Psoas muscle (tissue), 8 donors: ENCODE measurements around the gene ABCC3. TPM values are rescaled to one million over a fixed set of nuclear protein-coding genes. Genes with fewer than 3 reads are reported as not detected.

Experiments used
- ATAC-seq, 4 donors: fragments of 200-7000 bp; cut with Tn5 transposase; one replicate each; pipeline ENCODE4 v1.9.1; 2020; ENCODE audit warnings: moderate library complexity in 3 of 4, mild to moderate bottlenecking in 2 of 4
- DNase-seq, 2 donors: peaks; one replicate each; pipeline ENCODE4 v3.0.0-alpha.2; 2020
- H3K27ac ChIP-seq: fragments of 200-600 bp; one replicate; pipeline ENCODE4 v1.8.0; 2022
- H3K27me3 ChIP-seq, 3 donors: fragments of 200-600 bp in 1 of 3; one replicate each; pipeline versions ENCODE4 v1.6.1 to v1.8.0; 2013 to 2022; ENCODE audit warnings: low read length in 2 of 3, mild to moderate bottlenecking in 2 of 3, moderate library complexity in 1 of 3; ENCODE audit not compliant: insufficient read depth in 3 of 3
- H3K36me3 ChIP-seq, 2 donors: fragments of 200-600 bp in 1 of 2; one replicate each; pipeline versions ENCODE4 v1.6.1 to v1.8.0; 2013 to 2022; ENCODE audit warnings: low read depth in 1 of 2, mild to moderate bottlenecking in 1 of 2, moderate library complexity in 1 of 2; ENCODE audit not compliant: insufficient read depth in 1 of 2
- H3K4me1 ChIP-seq: fragments of 200-600 bp; one replicate; pipeline ENCODE4 v1.8.0; 2022
- H3K4me3 ChIP-seq: fragments of 200-600 bp; one replicate; pipeline ENCODE4 v1.8.0; 2022; ENCODE audit warnings: mild to moderate bottlenecking
- H3K9me3 ChIP-seq: fragments of 200-600 bp; one replicate; pipeline ENCODE4 v1.8.0; 2022
- CTCF ChIP-seq: fragments of 200-600 bp; IDR thresholded peaks from one replicate; pipeline ENCODE4 v1.8.0; 2022; ENCODE audit warnings: antibody characterized with exemption
- WGBS, 3 donors: extraction: QIAGEN DNeasy Blood & Tissue Kit; methylation state at CpG; one replicate each; pipeline versions ENCODE4 v1.1.6 to v1.1.7; 2013; 5-methylcytosine and 5-hydroxymethylcytosine counted together
- intact Hi-C, 2 donors: fragments of 100-400 bp; cut with DNase I; formaldehyde crosslinking; loops; one replicate each; pipeline versions ENCODE4 v1.11.0 to v1.14.2; 2022
- polyA plus RNA-seq, 3 donors: library from polyadenylated mRNA; stranded (reverse); fragments of 200-250 nt; gene quantifications; one replicate each; pipeline ENCODE4 v1.2.3, GENCODE V29; 2013
- total RNA-seq, 4 donors: library from RNA; stranded (reverse); fragmentation: NEBNext Ultra II Directional in 2 of 4; extraction: Animal tissue kit (Norgen Biotek cat#: 25700) in 2 of 4; gene quantifications; one replicate each; pipeline versions ENCODE4 v1.2.1 to v1.2.4, GENCODE V29; 2021 to 2023
- donor health status: healthy with polysubstance abuse.
- donor health status: DM: no; HTN: no; CAD: no; lungs with moderate emphysema.
- donor health status: Bipolar disorder and iron deficiency.
- donor health status: healthy.
- donor health status: DM: yes; HTN: yes; CAD: no.
- donor health status: DM: no; HTN: no; CAD: no.
- donor health status: DM: no; HTN: no; CAD: no.
- donor health status: DM: yes; HTN: yes; CAD: no.

The ABCC3 gene
- total and polyA plus RNA-seq, 7 donors, result 0.36 to 1.6 (median 0.61) TPM

GRCh38 chr17:50725769-50726655 lies 91.3 kb downstream of the ABCC3 start:
- peaks cover 88% of the 10 kb centered on the region for H3K4me1 ChIP-seq
- peak overlapping the region; percentile 51 for H3K27ac ChIP-seq
- peak overlapping the region; percentile 36 for H3K4me3 ChIP-seq
- WGBS, 3 donors, result 46 to 57% (median 55%) methylated on average over 12 of the region's 12 CpGs
- no peak for DNase-seq
- H3K36me3 ChIP-seq, result peaks cover 0 to 2% of the 10 kb centered on the region in 2 donors
- H3K27me3 ChIP-seq, result no peaks in the 10 kb centered on the region
- intact Hi-C loops, result no loop called here
- no peak for TF ChIP-seq CTCF
- H3K9me3 ChIP-seq, result no peaks in the 10 kb centered on the region
- ATAC-seq, result peak in 3 of 4 donors; percentile 62 to 85 (median 80)

GRCh38 chr17:50728112-50728429 lies 93.4 kb downstream of the ABCC3 start:
- 82 to 89% (median 88%) methylated on average over 2 of the region's 2 CpGs for WGBS, 3 donors
- Histone ChIP-seq H3K27me3 (no peaks in the 10 kb centered on the region), H3K27ac (peak overlapping the region; percentile 21), H3K9me3 (no peaks in the 10 kb centered on the region), H3K4me3 (no peak overlapping the region), H3K4me1 (peaks cover 77% of the 10 kb centered on the region), H3K36me3 (peaks cover 0 to 2% of the 10 kb centered on the region in 2 donors)
- ATAC-seq, result no peak
- no peak for TF ChIP-seq CTCF
- intact Hi-C loops, result no loop called here
- DNase-seq, result no peak

- 53 to 61% (median 60%) methylated on average over 5 of the region's 5 CpGs for WGBS, 3 donors
- ATAC-seq, result no peak
- intact Hi-C loops, result no loop called here
Observed at GRCh38 chr17:50728881-50729765, 94.4 kb downstream of the ABCC3 start.

More at GRCh38 chr17:50728881-50729765, 94.4 kb downstream of the ABCC3 start:
- Histone ChIP-seq H3K4me3 (no peak overlapping the region), H3K27ac (peak overlapping the region; percentile 21), H3K27me3 (no peaks in the 10 kb centered on the region), H3K36me3 (peaks cover 0 to 2% of the 10 kb centered on the region in 2 donors), H3K4me1 (peaks cover 68% of the 10 kb centered on the region), H3K9me3 (no peaks in the 10 kb centered on the region)
- DNase-seq, result no peak
- no peak for TF ChIP-seq CTCF
